ENCODE data around the gene ARL6IP4.

ARL6IP4 gene

GRCh38 chr12:122965851-122966742, 14.4 kb upstream of the ARL6IP4 start, which contains the start of gene ABCB9:
Gene ABCB9, minus strand, starts transcription at chr12:122966463. Its CDS starts 6,228 bp downstream, at chr12:122960235.
- TF ChIP-seq EGR1 (IDR thresholded peaks at IDR 0.05) = no peak
- TF ChIP-seq REST (IDR thresholded peaks at IDR 0.05; ENCODE audit: low read depth) = no peak
- no peak for TF ChIP-seq TCF12 (IDR thresholded peaks at IDR 0.05; ENCODE audit: low read depth)
- peak; percentile 65; the same call in 1 of the 2 replicates for TF ChIP-seq MAX (IDR thresholded peaks at IDR 0.05)
- TF ChIP-seq RAD21 (IDR thresholded peaks at IDR 0.05; ENCODE audit: low read depth) = no peak
- TF ChIP-seq TAF1 (IDR thresholded peaks at IDR 0.05; ENCODE audit: low read depth) = peak; percentile 66; the same call in 1 of the 2 replicates
- TF ChIP-seq ZBTB7A (IDR thresholded peaks at IDR 0.05; ENCODE audit: low read depth) = no peak; the same call in 1 of the 2 replicates
- TF ChIP-seq FOXM1 (IDR thresholded peaks at IDR 0.05; ENCODE audit: borderline replicate concordance, low read depth) = no peak
- TF ChIP-seq NFIC (IDR thresholded peaks at IDR 0.05) = no peak
- TF ChIP-seq EP300 (IDR thresholded peaks at IDR 0.05; ENCODE audit: borderline replicate concordance) = no peak
- TF ChIP-seq TEAD4 (IDR thresholded peaks at IDR 0.05) = no peak

GRCh38 chr12:122966743-122967550, 13.5 kb upstream of the ARL6IP4 start:
- TF ChIP-seq TAF1 (IDR thresholded peaks at IDR 0.05; ENCODE audit: low read depth) (no peak), ZBTB7A (IDR thresholded peaks at IDR 0.05; ENCODE audit: low read depth) (no peak), REST (IDR thresholded peaks at IDR 0.05; ENCODE audit: low read depth) (no peak), EP300 (IDR thresholded peaks at IDR 0.05; ENCODE audit: borderline replicate concordance) (no peak), USF1 (IDR thresholded peaks at IDR 0.05) (no peak)

GRCh38 chr12:122968104-122968503, 12.4 kb upstream of the ARL6IP4 start:
- TF ChIP-seq EP300 (IDR thresholded peaks at IDR 0.05; ENCODE audit: borderline replicate concordance) (no peak), MAX (IDR thresholded peaks at IDR 0.05) (no peak)

GRCh38 chr12:122969676-122970075, 10.8 kb upstream of the ARL6IP4 start:
- TF ChIP-seq CREB1 (IDR thresholded peaks at IDR 0.05; ENCODE audit: low read depth) (no peak), NFIC (IDR thresholded peaks at IDR 0.05) (no peak), RAD21 (IDR thresholded peaks at IDR 0.05; ENCODE audit: low read depth) (no peak), ZBTB7A (IDR thresholded peaks at IDR 0.05; ENCODE audit: low read depth) (no peak), YY1 (IDR thresholded peaks at IDR 0.05; ENCODE audit: low read depth) (no peak), CEBPB (IDR thresholded peaks at IDR 0.05) (no peak), EP300 (IDR thresholded peaks at IDR 0.05; ENCODE audit: borderline replicate concordance) (no peak), TEAD4 (IDR thresholded peaks at IDR 0.05) (no peak), TCF12 (IDR thresholded peaks at IDR 0.05; ENCODE audit: low read depth) (no peak), FOXM1 (IDR thresholded peaks at IDR 0.05; ENCODE audit: borderline replicate concordance, low read depth) (no peak), EGR1 (IDR thresholded peaks at IDR 0.05) (no peak), REST (IDR thresholded peaks at IDR 0.05; ENCODE audit: low read depth) (no peak), USF1 (IDR thresholded peaks at IDR 0.05) (no peak), MAX (IDR thresholded peaks at IDR 0.05) (no peak), TAF1 (IDR thresholded peaks at IDR 0.05; ENCODE audit: low read depth) (no peak)
